AG08395 (cell line): ENCODE results near the gene PRR5L.

Experiments
- DNase-seq: peaks from one replicate; pipeline ENCODE4 v3.0.0; 2012; ENCODE audit warnings: mixed read lengths, low spot score

PRR5L gene

GRCh38 chr11:36436589-36436988 lies 140.5 kb downstream of the PRR5L start:
- no peak for DNase-seq

- no peak for DNase-seq
Observed at GRCh38 chr11:36437413-36437812, 141.3 kb downstream of the PRR5L start.

GRCh38 chr11:36438126-36438525 lies 142.0 kb downstream of the PRR5L start:
- no peak for DNase-seq

DNA sequence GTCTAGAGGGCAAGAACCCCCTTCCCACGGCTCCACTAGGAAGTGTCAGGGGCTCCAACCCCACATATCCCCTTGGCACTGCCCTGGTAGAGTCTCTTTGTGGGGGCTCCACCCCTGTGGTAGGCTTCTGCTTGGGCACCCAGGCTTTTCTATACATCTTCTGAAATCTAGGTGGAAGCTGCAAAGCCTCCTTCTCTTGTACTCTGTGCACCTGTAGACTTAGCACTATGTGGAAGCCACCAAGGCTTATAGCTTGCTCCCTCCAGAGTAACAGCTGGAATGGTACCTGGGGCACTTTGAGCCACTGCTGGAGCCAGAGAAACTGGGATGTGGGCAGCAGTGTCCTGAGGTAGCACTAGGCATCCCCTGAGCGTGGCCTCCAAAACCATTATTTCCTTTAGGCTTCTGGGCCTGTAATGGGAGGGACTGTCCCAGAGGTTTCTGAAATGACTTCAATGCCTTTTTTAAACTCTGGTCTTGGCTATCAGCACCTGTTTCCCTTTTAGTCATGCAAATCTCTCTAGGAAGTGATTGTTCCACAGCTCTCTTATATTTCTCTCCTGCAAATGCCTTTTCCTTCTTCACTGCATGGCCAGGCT lies 145.6 kb downstream of the PRR5L start:
- DNase-seq, result no peak

GRCh38 chr11:36443661-36444060 lies 147.6 kb downstream of the PRR5L start:
- DNase-seq, result no peak

GRCh38 chr11:36446135-36446534 lies 150.0 kb downstream of the PRR5L start:
- DNase-seq, result no peak

DNA sequence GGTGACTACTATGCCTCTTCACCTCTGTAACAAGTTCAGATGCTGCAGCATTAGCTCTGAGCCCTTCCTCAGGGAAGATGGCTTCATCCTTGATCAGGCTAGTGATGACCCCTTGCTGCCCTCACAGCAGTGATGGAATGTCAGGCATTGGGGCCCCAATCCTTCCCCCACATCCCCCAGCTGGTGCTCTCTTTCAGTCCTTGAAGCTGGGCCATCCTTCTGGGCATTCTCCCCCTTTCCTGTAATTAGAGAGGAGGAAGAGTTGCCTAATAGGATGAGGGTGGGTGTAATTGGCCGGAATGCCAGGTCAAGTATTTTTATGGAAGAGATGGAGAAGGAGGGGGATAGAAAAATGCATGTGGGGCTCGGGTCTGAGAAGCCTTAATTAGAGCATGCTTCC lies 151.4 kb downstream of the PRR5L start:
- DNase-seq, result no peak

- DNase-seq, result no peak
Observed at GRCh38 chr11:36447947-36448346, 151.9 kb downstream of the PRR5L start.

DNA sequence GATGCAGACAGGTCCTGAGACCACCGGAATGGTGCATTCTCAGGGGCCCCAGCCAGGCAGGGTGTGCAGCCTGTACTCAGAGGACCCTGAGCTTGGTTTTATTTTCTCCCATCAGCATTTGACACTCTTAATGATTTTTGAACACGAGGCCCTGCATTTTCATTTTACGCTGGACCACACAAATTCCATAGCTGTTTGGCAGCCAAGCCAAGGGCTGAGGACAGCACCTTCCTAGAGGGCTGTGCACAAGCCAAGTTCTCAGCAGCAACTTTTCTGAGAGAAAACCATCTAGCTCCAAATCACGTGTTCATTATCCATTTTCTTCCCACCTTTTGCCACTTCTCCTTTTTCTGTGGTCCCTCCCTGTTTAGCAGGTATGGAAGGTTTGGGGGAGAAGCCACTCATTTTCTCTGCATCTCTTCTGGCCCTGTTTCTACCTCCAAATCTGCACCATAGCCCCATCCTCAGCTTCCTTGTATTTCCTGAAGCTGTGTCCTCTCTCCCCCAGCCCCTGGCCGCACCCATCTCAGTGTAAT lies 153.5 kb downstream of the PRR5L start:
- no peak for DNase-seq

GRCh38 chr11:36450110-36450572 lies 154.1 kb downstream of the PRR5L start:
- no peak for DNase-seq

GRCh38 chr11:36451045-36451444 lies 155.0 kb downstream of the PRR5L start:
- no peak for DNase-seq

DNA sequence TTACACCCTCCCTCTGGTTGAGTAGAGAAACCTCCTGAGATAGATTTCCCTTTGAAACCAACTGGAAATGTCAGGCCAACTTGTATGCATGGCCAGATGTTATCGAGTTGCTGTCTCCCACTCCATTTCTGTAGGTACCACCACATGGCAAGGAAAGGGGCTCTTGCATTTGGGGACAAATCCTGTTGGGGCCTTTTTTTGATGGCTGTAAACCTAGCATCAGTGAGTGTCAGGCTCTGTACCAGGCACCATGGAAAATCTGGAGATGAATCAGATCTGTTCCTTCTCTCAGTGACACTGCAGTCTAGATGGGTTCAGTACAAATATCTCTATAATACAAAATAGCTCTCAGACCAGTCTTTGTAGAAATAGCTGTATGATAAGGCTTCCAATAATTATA lies 155.6 kb downstream of the PRR5L start:
- DNase-seq, result no peak

- peak; percentile 40 for DNase-seq
Observed at GRCh38 chr11:36452236-36452940, 156.3 kb downstream of the PRR5L start.

- DNase-seq, result no peak
Observed at GRCh38 chr11:36452961-36453360, 156.9 kb downstream of the PRR5L start.

DNA sequence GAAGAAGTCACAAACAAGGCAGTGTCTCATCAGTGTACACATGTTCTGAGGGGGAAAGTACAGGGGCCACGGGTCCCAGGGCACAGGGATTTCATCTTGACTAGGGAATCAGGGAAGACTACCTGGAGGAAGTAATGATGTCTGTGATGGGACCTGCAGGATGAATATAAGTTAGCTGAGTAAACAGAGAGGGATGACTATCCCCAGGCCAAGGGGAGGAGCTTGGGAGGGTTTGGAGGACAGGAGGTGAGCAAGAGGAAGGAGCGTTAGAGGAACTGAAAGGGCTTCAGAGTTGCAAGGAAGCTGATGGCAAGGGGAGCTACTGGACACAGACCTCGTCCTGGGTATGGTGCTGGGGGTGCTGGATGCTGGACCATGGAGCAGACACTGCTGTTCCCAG lies 157.6 kb downstream of the PRR5L start:
- no peak for DNase-seq

GRCh38 chr11:36454551-36454940 lies 158.5 kb downstream of the PRR5L start:
- DNase-seq, result no peak

DNA sequence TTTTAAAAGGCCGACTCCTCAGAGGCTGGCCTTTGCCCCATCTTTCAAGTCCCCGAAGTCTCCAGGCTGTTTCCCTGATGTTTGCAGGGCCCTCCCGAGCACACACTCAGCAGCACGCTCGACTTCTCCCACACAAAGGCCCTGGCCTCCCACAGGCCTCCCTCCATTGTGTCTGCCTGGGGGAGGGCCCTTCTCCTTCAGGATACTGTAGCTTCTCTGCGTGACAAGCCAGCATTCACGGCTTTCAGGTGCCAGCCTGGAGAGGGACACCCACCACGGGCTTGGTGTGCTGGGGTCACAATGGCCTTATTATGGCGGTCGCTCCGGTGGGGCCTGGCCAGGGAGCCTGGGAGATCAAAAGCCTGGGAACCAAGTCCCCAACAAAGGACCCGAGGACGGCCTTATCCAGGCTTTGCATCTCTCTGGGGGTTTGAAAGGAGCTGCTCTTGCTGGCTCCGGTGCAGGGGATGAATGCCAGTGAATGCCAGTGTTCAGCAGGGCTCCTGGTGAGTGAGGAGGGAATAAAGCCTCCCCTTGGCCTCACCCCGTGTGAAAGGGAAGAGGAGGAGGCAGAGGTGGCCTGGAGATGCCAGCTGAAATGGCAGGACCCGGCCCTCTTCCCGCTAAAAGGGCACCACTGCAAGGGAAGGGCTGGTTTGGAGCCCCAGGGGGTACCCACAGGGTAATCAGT lies 159.0 kb downstream of the PRR5L start:
- no peak for DNase-seq

DNA sequence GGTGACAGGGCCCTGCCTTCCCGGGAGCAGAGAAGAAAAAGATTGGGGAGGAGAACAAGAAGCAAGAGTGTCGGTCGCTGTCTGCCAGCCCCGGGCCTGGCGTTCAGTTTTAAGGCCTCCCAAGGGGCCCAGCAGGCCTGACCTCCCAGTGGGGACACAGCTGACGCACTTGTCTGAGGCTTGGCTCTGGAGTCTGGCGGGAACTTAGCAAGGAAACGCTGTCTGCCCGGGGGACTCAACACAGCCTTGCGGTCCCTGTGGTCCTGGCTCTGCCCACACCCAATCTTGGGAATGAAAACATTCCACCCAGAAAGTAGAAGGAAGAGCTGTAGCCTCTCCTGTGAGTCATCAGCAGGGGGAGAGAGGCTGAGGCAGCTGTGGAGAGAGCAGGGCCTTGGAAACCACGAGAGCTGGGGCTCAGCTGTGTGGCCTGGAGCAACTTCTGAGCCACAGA lies 159.6 kb downstream of the PRR5L start:
- DNase-seq, result peak; percentile 97

DNA sequence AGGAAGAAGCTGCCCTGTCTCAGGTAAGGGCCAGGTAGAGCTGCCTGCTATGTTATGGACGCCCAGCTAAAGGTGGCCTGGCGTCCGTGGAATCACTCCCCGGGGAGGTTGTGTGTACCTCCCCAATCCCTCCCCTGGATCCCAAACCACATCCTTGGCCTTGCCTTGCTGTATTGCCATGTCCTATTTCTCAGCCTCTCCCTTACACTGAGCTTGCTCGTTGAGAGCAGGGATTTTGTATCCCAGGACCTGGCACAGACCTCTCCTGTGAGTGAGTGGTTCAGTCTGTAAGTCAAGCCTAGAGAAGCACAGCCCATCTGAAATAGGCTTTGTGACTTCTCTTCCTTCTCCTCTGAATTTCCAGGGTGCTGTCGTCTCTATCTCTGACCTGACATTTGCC lies 160.1 kb downstream of the PRR5L start:
- DNase-seq, result no peak

GRCh38 chr11:36458129-36458915 lies 162.2 kb downstream of the PRR5L start:
- DNase-seq, result no peak

DNA sequence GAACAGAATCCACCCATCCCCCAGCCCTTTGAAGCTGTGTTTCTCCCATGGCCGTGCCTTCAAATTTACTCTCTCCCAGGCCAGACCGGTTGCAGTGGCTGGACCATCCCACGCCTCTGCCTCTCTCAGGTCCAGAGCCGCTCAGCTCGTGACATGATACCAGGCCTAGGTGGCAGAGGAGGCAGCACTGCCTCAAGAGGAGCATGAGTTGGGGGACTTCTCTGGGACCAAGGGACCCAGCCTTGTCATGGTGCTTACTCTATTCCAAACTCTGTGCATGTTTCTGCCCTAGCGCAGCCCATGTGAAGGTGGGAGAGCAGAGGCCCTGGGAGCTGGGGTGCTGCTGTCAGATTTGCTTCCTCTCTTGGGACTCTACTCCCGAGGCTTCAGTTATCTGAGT lies 163.0 kb downstream of the PRR5L start:
- DNase-seq, result no peak

DNA sequence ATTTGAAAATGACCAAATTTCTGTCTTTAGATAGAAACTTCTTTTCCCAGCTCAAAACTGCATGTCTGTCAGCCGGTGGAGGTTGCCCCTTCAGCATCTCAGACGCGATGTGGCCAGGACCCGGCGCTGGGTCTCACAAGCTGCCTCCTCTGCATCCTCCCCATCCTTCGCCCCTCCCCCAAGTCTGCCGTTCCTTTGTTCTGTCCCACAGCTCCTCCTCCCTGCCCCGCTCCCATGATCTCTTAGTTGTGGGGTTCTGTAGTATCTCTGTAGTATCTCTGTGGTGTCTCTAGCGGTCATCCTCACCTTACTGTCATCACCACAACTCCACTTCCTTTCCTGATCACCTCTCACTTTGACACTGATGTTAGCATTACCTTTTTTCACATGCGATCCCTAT lies 164.1 kb downstream of the PRR5L start:
- DNase-seq, result no peak
